CD4-positive, alpha-beta T cell (primary cell): ENCODE measurements around the gene GPC6. TPM values are rescaled to one million over a fixed set of nuclear protein-coding genes. Genes with fewer than 3 reads are reported as not detected.

Experiments used
- ATAC-seq: fragments of 200-7000 bp; cut with Tn5 transposase; one replicate; pipeline ENCODE4 v1.10.0; 2022; ENCODE audit warnings: mild to moderate bottlenecking; ENCODE audit not compliant: poor library complexity
- CTCF ChIA-PET: fragments of 350-600 bp; sonication (Branson Sonifier 250); formaldehyde crosslinking; loops from one replicate; lab custom pipeline; 2021; ENCODE audit warnings: antibody characterized with exemption, inconsistent platforms; lab: Charles Lee
- POLR2A ChIA-PET: fragments of 350-600 bp; sonication (Branson Sonifier 250); formaldehyde crosslinking; loops from one replicate; lab custom pipeline; 2021; ENCODE audit warnings: antibody characterized with exemption, inconsistent platforms; lab: Charles Lee
- DNase-seq, 14 experiments: peaks; one replicate each; pipeline ENCODE4 v3.0.0-alpha.2; 2013 to 2020; ENCODE audit warnings: mixed read lengths in 2 of 14
- H3K27ac ChIP-seq, 2 donors: one replicate each; pipeline versions ENCODE4 v1.5.1 to v1.7.0; 2013; ENCODE audit warnings: low read length in 2 of 2, low read depth in 1 of 2, mild to moderate bottlenecking in 1 of 2
- H3K27me3 ChIP-seq, 2 experiments: 1 replicate in 1 of 2; 2 replicates in 1 of 2; pipeline versions ENCODE4 v1.6.1 to v1.7.0; 2013; ENCODE audit warnings: low read length in 2 of 2, control low read depth in 1 of 2, mild to moderate bottlenecking in 1 of 2, moderate library complexity in 1 of 2; ENCODE audit not compliant: insufficient read depth in 2 of 2, control insufficient read depth in 1 of 2
- H3K36me3 ChIP-seq: one replicate; pipeline ENCODE4 v1.6.1; 2013; ENCODE audit warnings: low read length, control low read depth; ENCODE audit not compliant: insufficient read depth
- H3K4me1 ChIP-seq: one replicate; pipeline ENCODE4 v1.6.1; 2013; ENCODE audit warnings: low read length, control low read depth; ENCODE audit not compliant: insufficient read depth
- H3K4me3 ChIP-seq: one replicate; pipeline ENCODE4 v1.5.1; 2013; ENCODE audit warnings: mild to moderate bottlenecking, low read length, moderate library complexity
- H3K9me3 ChIP-seq, 2 experiments: 1 replicate in 1 of 2; 2 replicates in 1 of 2; pipeline versions ENCODE4 v1.6.1 to v1.7.0; 2013; ENCODE audit warnings: low read length in 2 of 2, mild to moderate bottlenecking in 2 of 2, control low read depth in 1 of 2, moderate library complexity in 1 of 2; ENCODE audit not compliant: control insufficient read depth in 1 of 2, insufficient read depth in 1 of 2
- H3K27ac Mint-ChIP-seq: one replicate; pipeline ENCODE4 v1.8.0; 2020; ENCODE audit warnings: mixed read lengths
- H3K27me3 Mint-ChIP-seq: one replicate; pipeline ENCODE4 v1.8.0; 2021; ENCODE audit warnings: mixed read lengths
- H3K36me3 Mint-ChIP-seq: one replicate; pipeline ENCODE4 v1.8.0; 2021; ENCODE audit warnings: low read depth, mixed read lengths
- H3K4me1 Mint-ChIP-seq: one replicate; pipeline ENCODE4 v1.8.0; 2021; ENCODE audit warnings: low read depth, mixed read lengths
- H3K4me3 Mint-ChIP-seq: one replicate; pipeline ENCODE4 v1.8.0; 2020; ENCODE audit warnings: mild to moderate bottlenecking, mixed read lengths
- H3K9me3 Mint-ChIP-seq: one replicate; pipeline ENCODE4 v1.8.0; 2020; ENCODE audit warnings: mixed read lengths
- CTCF ChIP-seq: fragments of 200-600 bp; IDR thresholded peaks from one replicate; pipeline ENCODE4 v1.8.0; 2022; ENCODE audit warnings: antibody characterized with exemption, mild to moderate bottlenecking
- intact Hi-C, 2 experiments: fragments of 100-400 bp; cut with DNase I in 1 of 2; cut with micrococcal nuclease in 1 of 2; formaldehyde crosslinking; loops; one replicate each; pipeline versions ENCODE4 v1.15.1 to v1.9.0; 2023 to 2025; cut with DNase I, micrococcal nuclease
- total RNA-seq, 174 experiments: library from RNA in 2 of 174; stranded (reverse) in 2 of 174; gene quantifications; one replicate each; pipeline ENCODE4 v1.2.3 and lab custom pipeline; 2021 to 2026

GPC6 gene
- total RNA-seq, 2 experiments from 2014 or later: not detected

GRCh38 chr13:93762708-93763426 lies 536.3 kb downstream of the GPC6 start:
- Histone ChIP-seq H3K9me3 (no peaks in the 10 kb centered on the region), H3K4me3 (no peak overlapping the region), H3K4me1 (no peaks in the 10 kb centered on the region), H3K36me3 (no peaks in the 10 kb centered on the region), H3K27me3 (no peaks in the 10 kb centered on the region), H3K27ac (no peak overlapping the region)
- Mint-ChIP-seq H3K36me3 (no peaks in the 10 kb centered on the region), H3K27ac (no peak overlapping the region), H3K4me3 (no peak overlapping the region), H3K4me1 (no peaks in the 10 kb centered on the region), H3K27me3 (no peaks in the 10 kb centered on the region), H3K9me3 (no peaks in the 10 kb centered on the region)
- POLR2A ChIA-PET: no interaction called here
- DNase-seq (no peak), ATAC-seq (no peak)
- CTCF ChIA-PET: no interaction called here
- intact Hi-C loops: no loop called here
- no peak for TF ChIP-seq CTCF

- Mint-ChIP-seq H3K4me1 (no peaks in the 10 kb centered on the region), H3K4me3 (no peak overlapping the region), H3K27ac (no peak overlapping the region), H3K27me3 (no peaks in the 10 kb centered on the region), H3K9me3 (no peaks in the 10 kb centered on the region), H3K36me3 (no peaks in the 10 kb centered on the region)
- H3K4me1 ChIP-seq: no peaks in the 10 kb centered on the region
- intact Hi-C loops: no loop called here
- no peak for DNase-seq
- no peak overlapping the region for H3K27ac ChIP-seq
- ATAC-seq: no peak
- POLR2A ChIA-PET: no interaction called here
- H3K9me3 ChIP-seq: no peaks in the 10 kb centered on the region
- H3K36me3 ChIP-seq: no peaks in the 10 kb centered on the region
- no peak for TF ChIP-seq CTCF
- H3K4me3 ChIP-seq: no peak overlapping the region
- H3K27me3 ChIP-seq: no peaks in the 10 kb centered on the region
- CTCF ChIA-PET: no interaction called here
Observed at GRCh38 chr13:93765062-93765461, 538.5 kb downstream of the GPC6 start.

GRCh38 chr13:93765811-93766210 lies 539.2 kb downstream of the GPC6 start:
- Histone ChIP-seq H3K4me1 (no peaks in the 10 kb centered on the region), H3K27ac (no peak overlapping the region), H3K27me3 (no peaks in the 10 kb centered on the region), H3K4me3 (no peak overlapping the region), H3K36me3 (no peaks in the 10 kb centered on the region), H3K9me3 (no peaks in the 10 kb centered on the region)
- ATAC-seq (no peak), DNase-seq (no peak)
- H3K27me3 Mint-ChIP-seq: no peaks in the 10 kb centered on the region
- H3K4me3 Mint-ChIP-seq: no peak overlapping the region
- H3K4me1 Mint-ChIP-seq: no peaks in the 10 kb centered on the region
- no peak for TF ChIP-seq CTCF
- no peaks in the 10 kb centered on the region for H3K36me3 Mint-ChIP-seq
- intact Hi-C loops: no loop called here
- CTCF ChIA-PET: no interaction called here
- H3K27ac Mint-ChIP-seq: no peak overlapping the region
- H3K9me3 Mint-ChIP-seq: no peaks in the 10 kb centered on the region
- POLR2A ChIA-PET: no interaction called here
